RWPE2 (cell line): ENCODE measurements around the gene ADAMTSL2.

Source experiments
- ATAC-seq: fragments of 200-7000 bp; cut with Tn5 transposase; 3 replicates; pipeline ENCODE4 v1.9.1; 2021; ENCODE audit warnings: low read depth
- DNase-seq: peaks from one replicate; pipeline ENCODE4 v3.0.0-alpha.2; 2020; ENCODE audit warnings: low spot score
- H3K27ac ChIP-seq: fragments of 450-650 bp; 2 replicates; pipeline ENCODE4 v1.5.1; 2017; ENCODE audit warnings: mild to moderate bottlenecking; ENCODE audit not compliant: poor library complexity, severe bottlenecking
- H3K27me3 ChIP-seq: fragments of 250-450 bp; sonication (Bioruptor Pico); 2 replicates; pipeline ENCODE4 v1.5.1; 2021; ENCODE audit warnings: mild to moderate bottlenecking, moderate library complexity; ENCODE audit not compliant: insufficient read depth, poor library complexity, severe bottlenecking
- H3K36me3 ChIP-seq: fragments of 250-450 bp; sonication (Bioruptor Pico); 2 replicates; pipeline ENCODE4 v1.5.1; 2020; ENCODE audit warnings: low read depth, mild to moderate bottlenecking, moderate library complexity
- H3K4me1 ChIP-seq: fragments of 250-450 bp; sonication (Bioruptor Pico); 2 replicates; pipeline ENCODE4 v1.5.1; 2021; ENCODE audit warnings: mild to moderate bottlenecking, moderate library complexity; ENCODE audit not compliant: insufficient read depth, poor library complexity, severe bottlenecking
- H3K4me3 ChIP-seq: fragments of 250-450 bp; sonication (Bioruptor Pico); 2 replicates; pipeline ENCODE4 v1.5.1; 2021; ENCODE audit warnings: mild to moderate bottlenecking, moderate library complexity; ENCODE audit not compliant: severe bottlenecking
- H3K9me3 ChIP-seq: fragments of 250-450 bp; sonication (Bioruptor Pico); 2 replicates; pipeline ENCODE4 v1.5.1; 2021; ENCODE audit warnings: mild to moderate bottlenecking, moderate library complexity; ENCODE audit not compliant: severe bottlenecking
- TF ChIP-seq, protein P1 (sequence below): fragments of 450-650 bp; IDR thresholded peaks from one replicate; pipeline ENCODE4 v1.5.1; 2017; ENCODE audit warnings: mild to moderate bottlenecking, moderate library complexity; ENCODE audit not compliant: poor library complexity, severe bottlenecking

The ADAMTSL2 gene

DNA sequence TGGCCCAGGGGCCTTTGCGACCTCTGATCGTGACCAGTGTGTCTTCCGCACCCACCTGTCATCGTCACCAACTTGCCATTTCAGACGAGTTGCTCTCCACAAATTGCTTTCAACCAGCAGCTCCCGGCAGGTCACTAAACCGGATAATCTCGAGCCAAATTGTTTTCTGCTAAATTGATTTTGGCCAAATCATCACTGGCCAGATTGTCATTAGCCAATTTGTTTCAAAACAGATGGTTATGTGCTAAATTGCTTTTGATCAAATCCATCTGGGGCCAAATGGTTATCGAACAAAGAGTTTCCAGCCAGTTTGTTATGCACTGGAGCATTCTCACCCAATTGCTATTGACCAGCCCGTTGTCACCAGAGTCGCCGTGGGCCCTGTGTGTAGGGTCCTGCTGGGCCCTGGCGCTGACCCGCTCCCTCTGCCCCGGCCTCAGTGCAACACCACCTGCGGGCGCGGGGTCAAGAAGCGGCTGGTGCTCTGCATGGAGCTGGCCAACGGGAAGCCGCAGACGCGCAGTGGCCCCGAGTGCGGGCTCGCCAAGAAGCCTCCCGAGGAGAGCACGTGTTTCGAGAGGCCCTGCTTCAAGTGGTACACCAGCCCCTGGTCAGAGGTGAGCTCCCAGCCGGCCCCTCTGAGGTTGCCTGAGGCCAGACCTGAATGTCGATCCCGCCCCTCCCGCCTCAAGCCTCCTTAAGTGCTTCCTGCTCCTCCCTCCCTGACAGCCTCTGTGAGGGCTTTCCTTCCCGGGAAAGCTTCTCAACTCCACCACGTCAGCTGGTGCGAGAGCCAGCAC is 35.6 kb downstream of the ADAMTSL2 start:
- Histone ChIP-seq H3K9me3 (no peaks in the 10 kb centered on the region), H3K4me3 (no peak overlapping the region), H3K36me3 (no peaks in the 10 kb centered on the region), H3K4me1 (no peaks in the 10 kb centered on the region), H3K27ac (no peak overlapping the region), H3K27me3 (peaks cover 25% of the 10 kb centered on the region)
- TF ChIP-seq, protein P1, sequence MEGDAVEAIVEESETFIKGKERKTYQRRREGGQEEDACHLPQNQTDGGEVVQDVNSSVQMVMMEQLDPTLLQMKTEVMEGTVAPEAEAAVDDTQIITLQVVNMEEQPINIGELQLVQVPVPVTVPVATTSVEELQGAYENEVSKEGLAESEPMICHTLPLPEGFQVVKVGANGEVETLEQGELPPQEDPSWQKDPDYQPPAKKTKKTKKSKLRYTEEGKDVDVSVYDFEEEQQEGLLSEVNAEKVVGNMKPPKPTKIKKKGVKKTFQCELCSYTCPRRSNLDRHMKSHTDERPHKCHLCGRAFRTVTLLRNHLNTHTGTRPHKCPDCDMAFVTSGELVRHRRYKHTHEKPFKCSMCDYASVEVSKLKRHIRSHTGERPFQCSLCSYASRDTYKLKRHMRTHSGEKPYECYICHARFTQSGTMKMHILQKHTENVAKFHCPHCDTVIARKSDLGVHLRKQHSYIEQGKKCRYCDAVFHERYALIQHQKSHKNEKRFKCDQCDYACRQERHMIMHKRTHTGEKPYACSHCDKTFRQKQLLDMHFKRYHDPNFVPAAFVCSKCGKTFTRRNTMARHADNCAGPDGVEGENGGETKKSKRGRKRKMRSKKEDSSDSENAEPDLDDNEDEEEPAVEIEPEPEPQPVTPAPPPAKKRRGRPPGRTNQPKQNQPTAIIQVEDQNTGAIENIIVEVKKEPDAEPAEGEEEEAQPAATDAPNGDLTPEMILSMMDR: no peak
- DNase-seq (no peak), ATAC-seq (no peak)

DNA sequence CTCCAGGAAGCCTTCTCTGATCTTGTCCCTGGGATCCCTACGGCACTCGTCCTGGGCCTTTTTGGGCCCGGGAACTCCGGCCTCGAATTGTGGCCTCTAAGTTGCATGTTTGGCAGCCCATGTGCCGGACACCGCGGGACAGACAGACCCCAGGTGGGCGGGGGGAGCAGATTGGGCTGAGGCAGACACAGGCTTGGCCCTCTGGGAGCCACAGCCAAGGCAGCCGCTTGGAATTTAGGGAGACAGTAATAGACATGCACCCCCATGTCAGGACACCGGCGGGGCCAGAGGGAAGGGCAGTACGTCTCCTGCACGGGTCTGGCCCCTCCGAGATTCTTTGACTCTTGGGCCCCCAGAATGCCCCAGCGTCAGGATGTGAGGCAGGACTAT is 36.2 kb downstream of the ADAMTSL2 start:
- H3K9me3 ChIP-seq: no peaks in the 10 kb centered on the region
- no peak for ATAC-seq
- no peak overlapping the region for H3K4me3 ChIP-seq
- H3K4me1 ChIP-seq: no peaks in the 10 kb centered on the region
- TF ChIP-seq, protein P1: no peak
- peaks cover 25% of the 10 kb centered on the region for H3K27me3 ChIP-seq
- no peaks in the 10 kb centered on the region for H3K36me3 ChIP-seq
- no peak for DNase-seq
- no peak overlapping the region for H3K27ac ChIP-seq

- ATAC-seq (no peak), DNase-seq (no peak)
- Histone ChIP-seq H3K36me3 (no peaks in the 10 kb centered on the region), H3K4me3 (no peak overlapping the region), H3K4me1 (no peaks in the 10 kb centered on the region), H3K27me3 (peaks cover 25% of the 10 kb centered on the region), H3K27ac (no peak overlapping the region), H3K9me3 (no peaks in the 10 kb centered on the region)
- TF ChIP-seq, protein P1: no peak
Observed at GRCh38 chr9:133571391-133571890, 36.9 kb downstream of the ADAMTSL2 start.

GRCh38 chr9:133571896-133572595 is 37.5 kb downstream of the ADAMTSL2 start:
- ATAC-seq: no peak
- TF ChIP-seq, protein P1: no peak
- no peak overlapping the region for H3K27ac ChIP-seq

More at GRCh38 chr9:133571896-133572595, 37.5 kb downstream of the ADAMTSL2 start:
- DNase-seq: no peak
- H3K9me3 ChIP-seq: no peaks in the 10 kb centered on the region
- no peak overlapping the region for H3K4me3 ChIP-seq
- no peaks in the 10 kb centered on the region for H3K36me3 ChIP-seq
- H3K4me1 ChIP-seq: no peaks in the 10 kb centered on the region
- peaks cover 25% of the 10 kb centered on the region for H3K27me3 ChIP-seq
